Astrocyte of the cerebellum (primary cell): ENCODE results near the gene FAM131A.

Experiments
- DNase-seq: peaks from one replicate; pipeline ENCODE4 v3.0.0-alpha.2; 2011; ENCODE audit warnings: low read depth
- H3K4me3 ChIP-seq: 2 replicates; pipeline ENCODE4 v1.5.1; 2011; ENCODE audit warnings: mild to moderate bottlenecking, low read depth, low read length, moderate library complexity
- CTCF ChIP-seq: IDR thresholded peaks from 2 replicates; pipeline ENCODE4 v1.5.1; 2012; ENCODE audit warnings: low read length, low read depth, moderate library complexity, mild to moderate bottlenecking; ENCODE audit errors: missing control alignments
- in situ Hi-C: cut with HindIII; loops from 2 replicates; pipeline ENCODE4 v1.10.0; 2017; ENCODE audit warnings: low sequenced_read_pairs

The FAM131A gene

GRCh38 chr3:184315543-184315867 is 21.9 kb upstream of the FAM131A start:
- H3K4me3 ChIP-seq = peak overlapping the region; percentile 93
- in situ Hi-C loops = no loop called here
- no peak for DNase-seq
- no peak for TF ChIP-seq CTCF

GRCh38 chr3:184315871-184316661 is 21.3 kb upstream of the FAM131A start:
- TF ChIP-seq CTCF = no peak
- DNase-seq = no peak
- in situ Hi-C loops = no loop called here
- peak overlapping the region; percentile 93 for H3K4me3 ChIP-seq

GRCh38 chr3:184316792-184317191 is 20.6 kb upstream of the FAM131A start:
- DNase-seq = no peak
- peak overlapping the region; percentile 93 for H3K4me3 ChIP-seq
- TF ChIP-seq CTCF = no peak
- in situ Hi-C loops = no loop called here

- no peak for DNase-seq
- peak overlapping the region; percentile 93 for H3K4me3 ChIP-seq
- in situ Hi-C loops = no loop called here
- no peak for TF ChIP-seq CTCF
Measured at GRCh38 chr3:184317201-184317600, 20.2 kb upstream of the FAM131A start.

- no peak overlapping the region for H3K4me3 ChIP-seq
- in situ Hi-C loops = no loop called here
- peak; percentile 94 for DNase-seq
- TF ChIP-seq CTCF = no peak
Measured at GRCh38 chr3:184320104-184320445, 17.3 kb upstream of the FAM131A start.

- DNase-seq = no peak
- TF ChIP-seq CTCF = no peak
- in situ Hi-C loops = no loop called here
- no peak overlapping the region for H3K4me3 ChIP-seq
Measured at GRCh38 chr3:184321666-184322065, 15.7 kb upstream of the FAM131A start.
